Forelimb muscle (tissue), 1 donor: ENCODE measurements around the gene LILRA2. TPM values are rescaled to one million over a fixed set of nuclear protein-coding genes. Genes with fewer than 3 reads are reported as not detected.
"Not testable (repeated sequence)": the region's sequence is repeated elsewhere in the genome, so short reads cannot be mapped to it uniquely, and the experiment has no call there.

Source experiments
- DNase-seq: peaks from one replicate; pipeline ENCODE4 v3.0.0-alpha.2; 2013; ENCODE audit warnings: low read depth
- polyA plus RNA-seq: library from polyadenylated mRNA; unstranded; fragments of 120-200 nt; gene quantifications from one replicate; pipeline ENCODE4 v1.2.1, GENCODE V29; 2013; ENCODE audit not compliant: insufficient read length

Gene LILRA2
- polyA plus RNA-seq, 1 donor: 0.81 TPM

GRCh38 chr19:54609356-54609791 is 35.8 kb downstream of the LILRA2 start:
- DNase-seq: no peak

- no peak for DNase-seq
These were observed 38.8 kb downstream of the LILRA2 start for GRCh38 chr19:54612428-54612827.

- no peak for DNase-seq
These were observed 41.1 kb downstream of the LILRA2 start for GRCh38 chr19:54614726-54615125.

DNA sequence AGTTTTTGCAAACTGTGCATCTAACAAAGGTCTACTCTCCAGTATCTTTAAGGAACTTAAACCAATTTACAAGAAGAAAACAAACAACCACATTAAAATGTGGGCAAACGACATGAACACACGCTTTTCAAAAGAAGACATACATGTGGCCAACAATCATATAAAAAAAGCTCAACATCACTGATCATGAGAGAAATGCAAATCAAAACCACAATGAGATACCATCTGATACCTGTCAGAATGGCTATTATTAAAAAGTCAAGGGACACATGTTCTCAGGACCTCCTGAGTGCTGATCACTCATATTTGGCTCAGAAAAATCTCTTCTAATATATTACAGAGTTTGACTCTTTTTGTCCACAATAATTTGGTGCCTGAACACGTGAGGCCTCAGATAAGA is 42.5 kb downstream of the LILRA2 start:
- no peak for DNase-seq

DNA sequence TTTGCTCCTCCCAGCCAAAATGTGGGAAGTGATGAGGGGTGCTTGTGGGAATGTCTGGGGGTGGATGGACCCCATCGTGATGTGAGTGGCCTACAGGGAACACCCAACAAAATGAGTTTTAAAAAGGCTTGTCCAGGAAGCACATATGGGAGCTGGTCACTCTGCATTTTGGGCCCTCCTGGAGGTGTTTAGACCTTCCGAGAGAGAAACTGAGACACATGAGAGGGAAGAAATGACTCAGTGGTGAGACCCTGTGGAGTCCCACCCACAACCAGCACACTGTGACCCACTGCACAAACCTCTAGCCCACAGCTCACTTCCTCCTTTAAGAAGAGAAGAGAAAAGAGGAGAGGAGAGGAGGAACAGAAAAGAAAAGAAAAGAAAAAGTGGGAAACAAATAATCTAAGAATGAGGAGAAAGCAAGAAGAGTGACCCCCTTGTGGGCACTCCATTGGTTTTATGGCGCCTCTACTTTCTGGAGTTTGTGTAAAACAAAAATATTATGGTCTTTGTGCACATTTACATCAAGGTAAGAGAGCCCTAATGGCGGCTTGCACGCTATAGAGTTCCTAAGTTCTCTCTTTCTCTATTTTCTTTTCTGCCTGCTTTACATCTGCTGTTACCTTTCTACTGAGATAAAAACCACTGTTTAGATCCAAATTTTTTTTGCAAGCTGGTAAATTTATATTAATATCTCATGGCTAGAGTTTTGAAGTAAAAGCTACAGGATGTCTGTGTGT is 43.4 kb downstream of the LILRA2 start:
- DNase-seq: no peak

- DNase-seq: no peak
These were observed 46.9 kb downstream of the LILRA2 start for GRCh38 chr19:54620464-54620863.

GRCh38 chr19:54622431-54622830 is 48.8 kb downstream of the LILRA2 start:
- no peak for DNase-seq

- not testable (repeated sequence) for DNase-seq
These were observed 50.6 kb downstream of the LILRA2 start for GRCh38 chr19:54624234-54624633.

- DNase-seq: not testable (repeated sequence)
These were observed 51.5 kb downstream of the LILRA2 start for GRCh38 chr19:54624934-54625730.

DNA sequence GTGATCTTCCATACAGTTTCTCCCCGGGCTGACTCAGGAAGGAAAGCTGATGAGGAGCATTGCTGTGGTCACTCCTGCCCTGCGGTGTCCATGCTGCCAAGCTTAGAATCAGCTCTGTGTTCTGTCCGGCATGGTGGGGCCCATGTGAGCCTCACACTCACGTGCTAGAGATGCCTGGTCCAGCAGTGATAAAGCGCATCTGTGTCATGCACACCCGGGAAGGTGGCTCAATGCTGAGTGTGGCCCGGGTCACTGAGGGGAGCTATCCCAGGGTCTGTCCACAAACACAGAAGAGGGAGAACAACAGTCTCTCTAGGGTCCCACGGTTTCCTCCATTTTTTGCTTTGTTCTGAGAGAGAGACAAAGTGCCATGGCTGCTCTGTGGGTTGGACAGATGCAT is 53.2 kb downstream of the LILRA2 start:
- DNase-seq: no peak

DNA sequence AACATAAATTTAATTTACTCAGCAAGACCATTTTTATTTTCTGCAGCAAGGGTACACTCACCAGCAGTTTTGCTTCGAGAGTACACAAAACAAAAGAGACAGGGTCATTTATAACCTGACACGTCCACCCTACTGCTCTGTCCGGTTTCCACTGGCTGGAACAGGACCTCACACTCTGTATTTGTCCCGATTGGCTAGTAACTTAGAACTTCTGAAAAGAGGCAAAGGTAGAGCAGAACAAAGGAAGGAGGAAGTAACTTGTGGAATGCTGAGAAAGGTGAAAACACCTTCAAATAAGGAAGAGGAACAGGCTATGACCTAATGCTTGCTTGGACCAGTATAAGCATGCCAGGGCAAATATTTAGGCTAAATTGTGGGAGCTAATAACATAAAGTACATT is 54.3 kb downstream of the LILRA2 start:
- not testable (repeated sequence) for DNase-seq

DNA sequence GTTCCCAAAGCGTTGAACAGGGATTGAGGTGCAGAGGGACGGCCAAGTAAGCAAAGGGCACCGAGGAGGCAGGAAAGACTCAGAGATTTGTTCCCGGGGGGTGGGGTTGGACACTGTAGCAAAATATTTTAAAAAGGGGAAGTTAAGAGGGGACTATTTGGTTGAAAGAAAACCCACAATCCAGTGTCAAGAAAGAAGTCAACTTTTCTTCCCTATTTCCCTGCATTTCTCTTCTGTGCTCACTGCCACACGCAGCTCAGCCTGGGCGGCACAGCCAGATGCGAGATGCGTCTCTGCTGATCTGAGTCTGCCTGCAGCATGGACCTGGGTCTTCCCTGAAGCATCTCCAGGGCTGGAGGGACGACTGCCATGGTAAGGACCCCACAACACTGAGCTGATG is 56.7 kb downstream of the LILRA2 start, which contains the start of gene LILRB1:
Gene LILRB1, plus strand, starts transcription at position 223 of the 400 bp plus-strand sequence. CDS start 590 bp downstream, outside the sequence.
- DNase-seq: not testable (repeated sequence)

DNA sequence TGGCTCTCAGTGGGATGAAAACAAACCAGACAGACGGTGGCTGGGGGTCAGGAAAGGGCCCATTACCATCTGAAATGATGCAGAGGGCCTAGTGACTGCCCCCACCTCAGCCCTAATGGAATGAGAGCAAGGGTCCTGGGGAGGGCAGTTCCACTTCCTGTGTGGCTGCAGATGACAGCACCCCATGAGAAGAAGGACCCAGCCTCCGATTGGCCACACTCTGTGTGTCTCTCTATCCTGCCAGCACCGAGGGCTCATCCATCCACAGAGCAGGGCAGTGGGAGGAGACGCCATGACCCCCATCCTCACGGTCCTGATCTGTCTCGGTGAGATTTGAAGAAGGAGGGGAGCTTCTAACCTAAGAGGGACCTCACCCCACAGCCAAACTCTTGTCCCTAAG is 57.2 kb downstream of the LILRA2 start:
- DNase-seq: no peak

DNA sequence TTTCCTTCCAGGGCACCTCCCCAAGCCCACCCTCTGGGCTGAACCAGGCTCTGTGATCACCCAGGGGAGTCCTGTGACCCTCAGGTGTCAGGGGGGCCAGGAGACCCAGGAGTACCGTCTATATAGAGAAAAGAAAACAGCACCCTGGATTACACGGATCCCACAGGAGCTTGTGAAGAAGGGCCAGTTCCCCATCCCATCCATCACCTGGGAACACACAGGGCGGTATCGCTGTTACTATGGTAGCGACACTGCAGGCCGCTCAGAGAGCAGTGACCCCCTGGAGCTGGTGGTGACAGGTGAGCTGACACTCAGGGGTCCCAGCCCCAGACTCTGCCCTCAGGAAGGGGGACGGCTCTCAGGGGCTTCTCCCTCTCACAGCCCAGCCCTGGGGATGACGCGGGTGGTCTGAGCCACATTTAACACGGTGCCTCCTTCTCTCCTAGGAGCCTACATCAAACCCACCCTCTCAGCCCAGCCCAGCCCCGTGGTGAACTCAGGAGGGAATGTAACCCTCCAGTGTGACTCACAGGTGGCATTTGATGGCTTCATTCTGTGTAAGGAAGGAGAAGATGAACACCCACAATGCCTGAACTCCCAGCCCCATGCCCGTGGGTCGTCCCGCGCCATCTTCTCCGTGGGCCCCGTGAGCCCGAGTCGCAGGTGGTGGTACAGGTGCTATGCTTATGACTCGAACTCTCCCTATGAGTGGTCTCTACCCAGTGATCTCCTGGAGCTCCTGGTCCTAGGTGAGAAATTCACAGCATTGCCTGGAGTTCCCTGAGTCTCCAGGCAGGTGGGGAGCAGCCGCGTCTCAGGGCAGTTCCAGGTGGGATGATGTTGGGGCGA is 58.1 kb downstream of the LILRA2 start:
- DNase-seq: not testable (repeated sequence)

DNA sequence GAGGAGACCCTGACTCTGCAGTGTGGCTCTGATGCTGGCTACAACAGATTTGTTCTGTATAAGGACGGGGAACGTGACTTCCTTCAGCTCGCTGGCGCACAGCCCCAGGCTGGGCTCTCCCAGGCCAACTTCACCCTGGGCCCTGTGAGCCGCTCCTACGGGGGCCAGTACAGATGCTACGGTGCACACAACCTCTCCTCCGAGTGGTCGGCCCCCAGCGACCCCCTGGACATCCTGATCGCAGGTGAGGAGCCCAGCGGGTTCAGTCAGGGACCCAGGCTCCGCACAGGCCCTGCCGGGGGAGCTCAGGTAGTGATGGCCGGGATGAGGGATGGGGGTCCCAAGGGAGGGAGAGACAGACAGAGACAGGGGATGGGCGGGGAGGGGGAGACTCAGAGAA is 58.9 kb downstream of the LILRA2 start:
- DNase-seq: not testable (repeated sequence)

- no peak for DNase-seq
These were observed 59.8 kb downstream of the LILRA2 start for GRCh38 chr19:54633401-54633800.

DNA sequence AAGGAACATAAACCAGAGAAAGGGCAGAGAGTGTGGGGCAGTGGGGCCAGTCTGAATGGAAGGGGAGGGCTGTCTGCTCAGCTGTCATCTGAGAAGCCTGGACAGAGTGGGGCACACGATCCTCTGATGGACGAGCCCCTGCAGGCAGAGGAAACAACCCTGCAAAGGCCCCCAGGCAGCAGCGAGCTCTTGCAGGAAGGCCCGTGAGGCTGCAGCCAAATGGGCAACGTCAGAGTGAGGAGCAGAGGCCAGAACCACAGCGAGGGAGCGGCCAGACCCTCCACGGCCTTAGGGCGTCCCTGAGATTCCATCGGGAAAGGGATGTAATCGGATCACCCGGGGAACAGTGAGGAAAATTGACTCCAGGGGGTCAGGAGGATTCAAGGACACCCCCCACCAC is 62.5 kb downstream of the LILRA2 start:
- DNase-seq: not testable (repeated sequence)

GRCh38 chr19:54638683-54639082 is 65.1 kb downstream of the LILRA2 start:
- no peak for DNase-seq
